MM.1S (cell line): ENCODE data around the gene LIME1.

ENCODE experiments used
- DNase-seq: peaks from one replicate; pipeline ENCODE4 v3.0.0-alpha.2; 2015
- H2AFZ ChIP-seq: fragments of 300-600 bp; sonication (generic); 2 replicates; pipeline ENCODE4 v1.6.0; 2016; ENCODE audit warnings: antibody characterized with exemption, low read length
- H3F3A ChIP-seq: fragments of 300-600 bp; sonication (generic); 2 replicates; pipeline ENCODE4 v1.6.1; 2016; ENCODE audit warnings: mild to moderate bottlenecking, antibody characterized with exemption, low read length, moderate library complexity, mixed read lengths; ENCODE audit not compliant: insufficient read depth
- H3K27ac ChIP-seq: fragments of 300-600 bp; sonication (generic); 2 replicates; pipeline ENCODE4 v1.5.1; 2016; ENCODE audit warnings: mild to moderate bottlenecking, low read length
- H3K27me3 ChIP-seq: fragments of 300-600 bp; sonication (generic); replicated peaks from 2 replicates; pipeline ENCODE4 v1.6.0; 2016; ENCODE audit warnings: low read length; ENCODE audit not compliant: insufficient read depth
- H3K36me3 ChIP-seq: fragments of 300-600 bp; sonication (generic); replicated peaks from 2 replicates; pipeline ENCODE4 v1.6.1; 2016; ENCODE audit warnings: mild to moderate bottlenecking, low read length, mixed read lengths; ENCODE audit not compliant: insufficient read depth
- H3K4me1 ChIP-seq: fragments of 300-600 bp; sonication (generic); 2 replicates; pipeline ENCODE4 v1.6.1; 2016; ENCODE audit warnings: low read length, mixed read lengths
- H3K4me2 ChIP-seq: fragments of 300-600 bp; sonication (generic); 2 replicates; pipeline ENCODE4 v1.6.0; 2016; ENCODE audit warnings: low read depth, low read length
- H3K4me3 ChIP-seq: fragments of 300-600 bp; sonication (generic); 2 replicates; pipeline ENCODE4 v1.5.1; 2016; ENCODE audit warnings: low read length, mixed read lengths
- H3K79me2 ChIP-seq: fragments of 300-600 bp; sonication (generic); 2 replicates; pipeline ENCODE4 v1.6.1; 2016; ENCODE audit warnings: mixed run types, low read length, mixed read lengths
- H3K9ac ChIP-seq: fragments of 300-600 bp; sonication (generic); 2 replicates; pipeline ENCODE4 v1.6.1; 2016; ENCODE audit warnings: low read length, mixed read lengths
- H3K9me2 ChIP-seq: fragments of 300-600 bp; sonication (generic); replicated peaks from 2 replicates; pipeline ENCODE4 v1.6.1; 2016; ENCODE audit warnings: mild to moderate bottlenecking, low read length, mixed read lengths; ENCODE audit not compliant: insufficient read depth
- H3K9me3 ChIP-seq: fragments of 300-600 bp; sonication (generic); replicated peaks from 2 replicates; pipeline ENCODE4 v1.6.1; 2016; ENCODE audit warnings: mild to moderate bottlenecking, low read length, mixed read lengths; ENCODE audit not compliant: insufficient read depth
- H4K20me1 ChIP-seq: fragments of 300-600 bp; sonication (generic); 2 replicates; pipeline ENCODE4 v1.6.1; 2016; ENCODE audit warnings: mild to moderate bottlenecking, low read length, moderate library complexity, mixed read lengths; ENCODE audit not compliant: insufficient read depth
- CTCF ChIP-seq: fragments of 300-600 bp; sonication (generic); IDR thresholded peaks from 2 replicates; pipeline ENCODE4 v1.5.1; 2016; ENCODE audit warnings: antibody characterized with exemption, low read length, mixed read lengths
- EZH2 ChIP-seq: fragments of 300-600 bp; sonication (generic); optimal IDR thresholded peaks from 2 replicates; pipeline ENCODE3; 2017; ENCODE audit warnings: low read depth, mild to moderate bottlenecking, antibody characterized with exemption, low read length, mixed read lengths
- EZH2phosphoT487 ChIP-seq: fragments of 300-600 bp; sonication (generic); IDR thresholded peaks from 2 replicates; pipeline ENCODE4 v1.6.1; 2018; ENCODE audit warnings: antibody characterized with exemption, low read length

LIME1 gene

DNA sequence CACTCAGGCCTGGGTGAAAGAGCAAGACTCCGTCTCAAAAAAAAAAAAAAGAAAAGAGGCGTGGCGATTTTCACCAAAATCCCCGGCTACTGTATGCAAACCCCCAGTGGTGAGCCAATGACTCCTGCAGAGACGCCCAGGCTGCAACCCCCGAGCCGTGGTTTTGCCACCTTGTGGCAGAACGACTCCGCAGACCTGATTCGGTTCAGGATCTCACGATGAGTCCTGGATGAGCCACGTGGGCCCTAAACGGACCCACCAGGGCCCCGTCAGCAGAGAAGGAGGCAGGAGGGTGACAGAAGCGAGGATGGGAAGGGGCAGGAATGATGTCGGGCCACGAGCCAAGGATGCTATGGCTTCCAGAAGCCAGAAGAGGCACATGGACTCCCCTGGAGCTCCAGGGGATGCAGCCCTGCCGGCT lies 45.6 kb downstream of the LIME1 start:
- Histone ChIP-seq H3K36me3 (no peaks in the 10 kb centered on the region), H3K27me3 (peaks cover 45% of the 10 kb centered on the region), H2AFZ (no peak overlapping the region; the same call in 1 of the 2 replicates), H3K4me3 (no peak overlapping the region), H3K9ac (no peak overlapping the region), H3F3A (0 out of 2 replicates have a peak, but pooled peaks cover 4% of the 10 kb centered on the region), H3K4me2 (peak overlapping the region; percentile 32; the same call in 1 of the 2 replicates), H3K27ac (peak overlapping the region; percentile 29; the same call in 1 of the 2 replicates), H3K9me2 (no peaks in the 10 kb centered on the region), H3K79me2 (no peaks in the 10 kb centered on the region), H3K4me1 (no peaks in the 10 kb centered on the region), H3K9me3 (no peaks in the 10 kb centered on the region), H4K20me1 (no peaks in the 10 kb centered on the region)
- DNase-seq: peak; percentile 36
- TF ChIP-seq EZH2phosphoT487 (no peak), CTCF (peak; percentile 11; the same call in 1 of the 2 replicates)

GRCh38 chr20:63782521-63782971 lies 46.1 kb downstream of the LIME1 start:
- Histone ChIP-seq H3K4me2 (peak overlapping the region; percentile 32; the same call in 1 of the 2 replicates), H3K79me2 (no peaks in the 10 kb centered on the region), H2AFZ (no peak overlapping the region), H3K9me2 (no peaks in the 10 kb centered on the region), H3K4me3 (no peak overlapping the region), H3K27me3 (peaks cover 45% of the 10 kb centered on the region), H3K4me1 (no peaks in the 10 kb centered on the region), H3K36me3 (no peaks in the 10 kb centered on the region), H4K20me1 (no peaks in the 10 kb centered on the region), H3K9ac (no peak overlapping the region), H3F3A (0 out of 2 replicates have a peak, but pooled peaks cover 4% of the 10 kb centered on the region), H3K27ac (peak overlapping the region; percentile 29; the same call in 1 of the 2 replicates), H3K9me3 (no peaks in the 10 kb centered on the region)
- TF ChIP-seq EZH2phosphoT487 (no peak), EZH2 (no peak), CTCF (no peak)
- DNase-seq: peak; percentile 48

DNA sequence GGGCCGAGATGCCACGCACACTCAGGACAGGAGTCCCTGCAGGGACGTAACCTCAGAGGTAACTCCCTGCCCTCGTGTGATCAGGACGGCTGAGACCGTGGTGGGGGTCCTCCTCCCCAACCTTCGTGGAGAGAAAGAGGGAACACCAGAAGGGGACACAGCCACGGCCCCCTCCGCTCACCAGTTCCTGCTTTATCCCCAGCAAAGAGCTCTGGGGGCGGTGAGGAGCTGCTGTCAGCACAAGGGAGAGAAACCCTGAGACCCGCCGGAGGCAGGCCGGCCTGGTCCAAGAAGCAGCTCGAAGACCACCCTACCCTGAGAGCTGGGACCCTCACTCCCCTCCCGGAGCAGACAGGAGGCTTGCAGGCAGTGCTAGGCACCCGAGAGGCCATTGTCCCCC lies 47.5 kb downstream of the LIME1 start:
- no peak overlapping the region for H3K9ac ChIP-seq
- no peaks in the 10 kb centered on the region for H3K79me2 ChIP-seq
- H3K27ac ChIP-seq: no peak overlapping the region
- H2AFZ ChIP-seq: no peak overlapping the region
- H3K9me3 ChIP-seq: no peaks in the 10 kb centered on the region
- 0 out of 2 replicates have a peak, but pooled peaks cover 4% of the 10 kb centered on the region for H3F3A ChIP-seq
- H3K36me3 ChIP-seq: no peaks in the 10 kb centered on the region
- no peak overlapping the region for H3K4me2 ChIP-seq
- no peak for TF ChIP-seq CTCF
- no peak for TF ChIP-seq EZH2
- TF ChIP-seq EZH2phosphoT487: no peak
- H3K4me1 ChIP-seq: no peaks in the 10 kb centered on the region
- no peaks in the 10 kb centered on the region for H3K9me2 ChIP-seq
- H4K20me1 ChIP-seq: no peaks in the 10 kb centered on the region
- peaks cover 42% of the 10 kb centered on the region for H3K27me3 ChIP-seq
- H3K4me3 ChIP-seq: no peak overlapping the region
- no peak for DNase-seq
